ENCODE data around the gene DOCK1.

DNA sequence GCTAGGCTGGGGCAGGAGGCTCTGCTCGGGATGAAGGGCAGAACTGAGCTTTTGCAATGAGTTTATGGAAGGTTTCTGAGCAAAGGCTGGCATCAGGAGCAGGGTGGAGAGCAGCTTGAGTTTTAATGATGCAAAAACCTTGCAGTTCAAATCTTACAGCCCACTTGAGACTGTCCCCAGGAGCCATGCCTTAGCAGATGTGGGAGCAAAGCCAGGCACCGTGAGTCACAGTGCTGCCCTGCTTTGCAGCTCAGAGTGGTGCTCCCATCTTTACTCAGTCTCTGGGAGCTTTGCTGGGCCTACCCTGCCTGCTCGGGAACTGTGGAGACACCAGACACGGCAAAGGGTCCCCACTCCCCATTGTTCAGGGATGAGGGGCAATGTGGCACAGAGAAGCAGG, 521.5 kb downstream of the DOCK1 start:
- TF ChIP-seq, protein P1, sequence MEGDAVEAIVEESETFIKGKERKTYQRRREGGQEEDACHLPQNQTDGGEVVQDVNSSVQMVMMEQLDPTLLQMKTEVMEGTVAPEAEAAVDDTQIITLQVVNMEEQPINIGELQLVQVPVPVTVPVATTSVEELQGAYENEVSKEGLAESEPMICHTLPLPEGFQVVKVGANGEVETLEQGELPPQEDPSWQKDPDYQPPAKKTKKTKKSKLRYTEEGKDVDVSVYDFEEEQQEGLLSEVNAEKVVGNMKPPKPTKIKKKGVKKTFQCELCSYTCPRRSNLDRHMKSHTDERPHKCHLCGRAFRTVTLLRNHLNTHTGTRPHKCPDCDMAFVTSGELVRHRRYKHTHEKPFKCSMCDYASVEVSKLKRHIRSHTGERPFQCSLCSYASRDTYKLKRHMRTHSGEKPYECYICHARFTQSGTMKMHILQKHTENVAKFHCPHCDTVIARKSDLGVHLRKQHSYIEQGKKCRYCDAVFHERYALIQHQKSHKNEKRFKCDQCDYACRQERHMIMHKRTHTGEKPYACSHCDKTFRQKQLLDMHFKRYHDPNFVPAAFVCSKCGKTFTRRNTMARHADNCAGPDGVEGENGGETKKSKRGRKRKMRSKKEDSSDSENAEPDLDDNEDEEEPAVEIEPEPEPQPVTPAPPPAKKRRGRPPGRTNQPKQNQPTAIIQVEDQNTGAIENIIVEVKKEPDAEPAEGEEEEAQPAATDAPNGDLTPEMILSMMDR (IDR thresholded peaks at IDR 0.05): no peak
- no peak for TF ChIP-seq POLR2A (IDR thresholded peaks at IDR 0.05)
